ENCODE data around the gene VEPH1. TPM values are rescaled to one million over a fixed set of nuclear protein-coding genes. Genes with fewer than 3 reads are reported as not detected.

The VEPH1 gene
- polyA plus RNA-seq, 2 of the 4 experiments (the other 2 are of a cell fraction) = 0.04 to 0.16 TPM

DNA sequence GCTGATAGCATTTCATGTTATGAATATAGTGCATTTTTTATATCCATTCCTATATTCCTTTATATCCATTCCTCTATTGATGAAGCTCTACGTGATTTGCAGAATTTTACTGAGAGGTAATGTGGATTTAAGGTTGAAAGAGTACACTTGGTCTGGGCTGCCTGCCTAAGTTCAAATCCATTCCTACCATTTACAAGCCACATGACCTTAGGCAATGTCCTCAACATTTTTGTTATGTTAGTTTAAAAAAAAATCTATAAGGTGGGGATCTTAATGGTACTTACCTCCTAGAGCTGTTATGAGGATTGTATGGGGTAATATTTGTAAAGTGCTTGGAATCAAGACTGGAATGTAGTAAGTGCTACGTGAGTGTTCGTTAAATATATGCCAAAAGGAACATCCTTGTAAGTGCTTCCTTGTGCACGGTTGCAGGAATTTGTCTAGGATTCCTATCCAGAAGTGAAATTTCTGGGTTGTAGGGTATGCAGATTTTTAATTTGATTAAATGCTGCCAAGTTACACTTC lies 11.2 kb upstream of the VEPH1 start:
- FAIRE-seq (no peak), ATAC-seq (no peak), DNase-seq (ENCODE audit: low read depth in 1 of 2, low spot score in 1 of 2) (no peak)
- Histone ChIP-seq H3K4me2 (no peak overlapping the region), H3K27ac (no peak overlapping the region), H3K9me3 (no peaks in the 10 kb centered on the region), H3K4me1 (no peaks in the 10 kb centered on the region), H3K4me3 (no peak overlapping the region)
- ChIA-PET POLR2A (no interaction called here), CTCF (no interaction called here)
- TF ChIP-seq, protein P1, sequence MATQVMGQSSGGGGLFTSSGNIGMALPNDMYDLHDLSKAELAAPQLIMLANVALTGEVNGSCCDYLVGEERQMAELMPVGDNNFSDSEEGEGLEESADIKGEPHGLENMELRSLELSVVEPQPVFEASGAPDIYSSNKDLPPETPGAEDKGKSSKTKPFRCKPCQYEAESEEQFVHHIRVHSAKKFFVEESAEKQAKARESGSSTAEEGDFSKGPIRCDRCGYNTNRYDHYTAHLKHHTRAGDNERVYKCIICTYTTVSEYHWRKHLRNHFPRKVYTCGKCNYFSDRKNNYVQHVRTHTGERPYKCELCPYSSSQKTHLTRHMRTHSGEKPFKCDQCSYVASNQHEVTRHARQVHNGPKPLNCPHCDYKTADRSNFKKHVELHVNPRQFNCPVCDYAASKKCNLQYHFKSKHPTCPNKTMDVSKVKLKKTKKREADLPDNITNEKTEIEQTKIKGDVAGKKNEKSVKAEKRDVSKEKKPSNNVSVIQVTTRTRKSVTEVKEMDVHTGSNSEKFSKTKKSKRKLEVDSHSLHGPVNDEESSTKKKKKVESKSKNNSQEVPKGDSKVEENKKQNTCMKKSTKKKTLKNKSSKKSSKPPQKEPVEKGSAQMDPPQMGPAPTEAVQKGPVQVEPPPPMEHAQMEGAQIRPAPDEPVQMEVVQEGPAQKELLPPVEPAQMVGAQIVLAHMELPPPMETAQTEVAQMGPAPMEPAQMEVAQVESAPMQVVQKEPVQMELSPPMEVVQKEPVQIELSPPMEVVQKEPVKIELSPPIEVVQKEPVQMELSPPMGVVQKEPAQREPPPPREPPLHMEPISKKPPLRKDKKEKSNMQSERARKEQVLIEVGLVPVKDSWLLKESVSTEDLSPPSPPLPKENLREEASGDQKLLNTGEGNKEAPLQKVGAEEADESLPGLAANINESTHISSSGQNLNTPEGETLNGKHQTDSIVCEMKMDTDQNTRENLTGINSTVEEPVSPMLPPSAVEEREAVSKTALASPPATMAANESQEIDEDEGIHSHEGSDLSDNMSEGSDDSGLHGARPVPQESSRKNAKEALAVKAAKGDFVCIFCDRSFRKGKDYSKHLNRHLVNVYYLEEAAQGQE (IDR thresholded peaks at IDR 0.05) = no peak
- TF ChIP-seq PHF8 (IDR thresholded peaks at IDR 0.05; ENCODE audit: borderline replicate concordance, low read depth) (no peak), HOXA7 (CRISPR knock-in tag; IDR thresholded peaks at IDR 0.05) (no peak), CBX8 (IDR thresholded peaks at IDR 0.05) (no peak), MAZ (IDR thresholded peaks at IDR 0.05; ENCODE audit: borderline replicate concordance, low read depth, low read length) (no peak), ZSCAN20 (CRISPR knock-in tag; IDR thresholded peaks at IDR 0.05) (no peak), RARB (CRISPR knock-in tag; IDR thresholded peaks at IDR 0.05) (no peak), RAD21 (conservative IDR thresholded peaks at IDR 0.05 in 1 of 2, IDR thresholded peaks at IDR 0.05 in 1 of 2) (no peak), JUN (IDR thresholded peaks at IDR 0.05) (no peak), ZC3H11A (IDR thresholded peaks at IDR 0.05) (no peak), SMC3 (IDR thresholded peaks at IDR 0.05) (no peak), MAFK (IDR thresholded peaks at IDR 0.05; ENCODE audit: partially characterized antibody) (no peak)
- TF ChIP-seq, protein P2, sequence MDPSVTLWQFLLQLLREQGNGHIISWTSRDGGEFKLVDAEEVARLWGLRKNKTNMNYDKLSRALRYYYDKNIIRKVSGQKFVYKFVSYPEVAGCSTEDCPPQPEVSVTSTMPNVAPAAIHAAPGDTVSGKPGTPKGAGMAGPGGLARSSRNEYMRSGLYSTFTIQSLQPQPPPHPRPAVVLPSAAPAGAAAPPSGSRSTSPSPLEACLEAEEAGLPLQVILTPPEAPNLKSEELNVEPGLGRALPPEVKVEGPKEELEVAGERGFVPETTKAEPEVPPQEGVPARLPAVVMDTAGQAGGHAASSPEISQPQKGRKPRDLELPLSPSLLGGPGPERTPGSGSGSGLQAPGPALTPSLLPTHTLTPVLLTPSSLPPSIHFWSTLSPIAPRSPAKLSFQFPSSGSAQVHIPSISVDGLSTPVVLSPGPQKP (IDR thresholded peaks at IDR 0.05; ENCODE audit: low read depth, low read length) = no peak
- TF ChIP-seq, protein P3, sequence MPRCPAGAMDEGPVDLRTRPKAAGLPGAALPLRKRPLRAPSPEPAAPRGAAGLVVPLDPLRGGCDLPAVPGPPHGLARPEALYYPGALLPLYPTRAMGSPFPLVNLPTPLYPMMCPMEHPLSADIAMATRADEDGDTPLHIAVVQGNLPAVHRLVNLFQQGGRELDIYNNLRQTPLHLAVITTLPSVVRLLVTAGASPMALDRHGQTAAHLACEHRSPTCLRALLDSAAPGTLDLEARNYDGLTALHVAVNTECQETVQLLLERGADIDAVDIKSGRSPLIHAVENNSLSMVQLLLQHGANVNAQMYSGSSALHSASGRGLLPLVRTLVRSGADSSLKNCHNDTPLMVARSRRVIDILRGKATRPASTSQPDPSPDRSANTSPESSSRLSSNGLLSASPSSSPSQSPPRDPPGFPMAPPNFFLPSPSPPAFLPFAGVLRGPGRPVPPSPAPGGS (IDR thresholded peaks at IDR 0.05) = no peak
- 43% methylated on average over 4 of the region's 4 CpGs for WGBS (ENCODE audit: missing lambda C conversion rate)

DNA sequence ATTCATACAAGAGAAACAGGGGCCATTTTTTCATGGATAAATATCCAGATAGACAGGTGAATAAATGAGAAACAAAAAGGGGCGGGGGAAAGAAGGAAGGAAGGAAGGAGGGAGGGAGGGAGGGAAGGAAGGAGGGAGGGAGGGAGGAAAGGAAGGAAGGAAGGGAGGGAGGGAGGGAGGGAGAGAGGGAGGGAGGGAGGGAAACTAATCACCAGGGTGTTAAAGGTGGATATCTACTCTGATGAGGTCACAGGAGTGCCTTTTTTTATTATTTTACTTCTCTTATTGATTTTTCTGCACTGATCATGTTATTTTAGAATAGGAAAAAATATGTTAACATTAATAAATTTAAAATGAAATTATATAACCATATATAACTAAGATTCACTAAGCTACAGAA lies 10.4 kb upstream of the VEPH1 start:
- no peak for ATAC-seq
- no peak for FAIRE-seq
- TF ChIP-seq EHF (CRISPR knock-in tag; IDR thresholded peaks at IDR 0.05) (no peak), HOXA7 (CRISPR knock-in tag; IDR thresholded peaks at IDR 0.05) (no peak), JUN (IDR thresholded peaks at IDR 0.05) (no peak), ZFP36 (IDR thresholded peaks at IDR 0.05; ENCODE audit: borderline replicate concordance, partially characterized antibody) (no peak), NR3C1 (IDR thresholded peaks at IDR 0.05) (no peak), TP53 (CRISPR knock-in tag; IDR thresholded peaks at IDR 0.05) (no peak), CEBPB (IDR thresholded peaks at IDR 0.05) (no peak)
- TF ChIP-seq, protein P4, sequence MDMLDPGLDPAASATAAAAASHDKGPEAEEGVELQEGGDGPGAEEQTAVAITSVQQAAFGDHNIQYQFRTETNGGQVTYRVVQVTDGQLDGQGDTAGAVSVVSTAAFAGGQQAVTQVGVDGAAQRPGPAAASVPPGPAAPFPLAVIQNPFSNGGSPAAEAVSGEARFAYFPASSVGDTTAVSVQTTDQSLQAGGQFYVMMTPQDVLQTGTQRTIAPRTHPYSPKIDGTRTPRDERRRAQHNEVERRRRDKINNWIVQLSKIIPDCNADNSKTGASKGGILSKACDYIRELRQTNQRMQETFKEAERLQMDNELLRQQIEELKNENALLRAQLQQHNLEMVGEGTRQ (IDR thresholded peaks at IDR 0.05) = no peak
- no peak for DNase-seq (ENCODE audit: low read depth in 1 of 2, low spot score in 1 of 2)
- Histone ChIP-seq H3K4me3 (no peak overlapping the region), H3K4me1 (no peaks in the 10 kb centered on the region), H3K9me3 (no peaks in the 10 kb centered on the region), H3K27ac (no peak overlapping the region), H3K4me2 (no peak overlapping the region)
- WGBS (ENCODE audit: missing lambda C conversion rate) = 67% methylated on average over 1 of the region's 1 CpG
- POLR2A ChIA-PET = no interaction called here
- CTCF ChIA-PET = no interaction called here

Measured in A549 (cell line).